HG02973 (cell line): Measurements from ENCODE around the gene RASA1.

Experiments used
- ATAC-seq: cut with Tn5 transposase; IDR thresholded peaks from one replicate; pipeline ENCODE4 v1.9.1; 2021; ENCODE audit warnings: moderate library complexity; ENCODE audit not compliant: unreplicated experiment

RASA1 gene

DNA sequence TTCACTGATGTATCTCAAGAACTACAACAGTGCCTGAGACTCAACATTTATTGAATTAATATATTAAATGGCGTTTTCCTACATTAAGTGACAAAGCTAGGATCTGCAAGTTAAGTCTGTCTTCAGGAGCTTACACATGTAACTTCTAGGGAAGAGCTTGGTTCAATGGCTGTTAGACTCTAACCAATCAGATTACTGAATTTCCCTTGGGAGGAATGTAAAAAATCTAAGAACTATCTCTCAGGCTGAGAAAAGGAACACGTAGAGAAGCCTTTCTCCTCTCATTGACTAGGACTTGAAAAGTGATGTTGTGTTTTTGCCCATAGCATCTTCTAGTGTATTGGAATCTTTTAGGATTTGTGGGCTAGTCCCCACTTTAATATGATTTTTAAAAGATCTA lies 91.4 kb downstream of the RASA1 start:
- ATAC-seq: no peak

DNA sequence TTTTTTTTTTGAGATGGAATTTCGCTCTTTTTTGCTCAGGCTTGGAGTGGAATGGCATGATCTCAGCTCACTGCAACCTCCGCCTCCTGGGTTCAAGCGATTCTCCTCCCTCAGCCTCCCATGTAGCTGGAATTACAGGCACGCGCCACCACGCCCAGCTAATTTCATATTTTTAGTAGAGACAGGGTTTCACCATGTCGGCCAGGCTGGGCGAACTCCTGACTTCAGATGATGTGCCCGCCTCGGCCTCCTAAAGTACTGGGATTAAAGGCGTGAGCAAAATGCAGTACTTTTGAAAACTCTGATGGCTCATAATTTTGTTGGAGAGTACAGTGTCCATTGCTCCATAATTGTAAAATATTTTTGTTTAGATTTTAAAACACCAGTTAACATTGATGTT lies 92.4 kb downstream of the RASA1 start:
- no peak for ATAC-seq

DNA sequence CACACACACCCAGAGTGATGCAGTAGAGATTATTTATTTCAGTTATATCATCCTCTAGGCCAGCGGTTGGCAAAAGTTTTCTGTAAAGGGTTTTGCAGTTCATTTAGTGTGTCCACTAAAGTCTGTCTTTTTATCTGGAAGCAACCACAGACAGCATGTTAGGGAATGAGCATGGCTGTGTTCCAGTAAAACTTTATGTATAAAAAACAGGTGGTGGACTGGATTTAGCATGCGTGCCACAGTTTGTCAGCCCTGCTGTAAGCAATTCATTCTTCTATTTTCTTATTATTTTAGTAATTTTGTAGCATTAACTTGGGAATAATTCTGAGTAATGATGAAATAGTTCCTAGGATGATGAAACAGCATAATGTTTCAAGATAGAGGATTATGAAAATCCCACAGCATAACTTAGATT lies 93.4 kb downstream of the RASA1 start:
- ATAC-seq: no peak

DNA sequence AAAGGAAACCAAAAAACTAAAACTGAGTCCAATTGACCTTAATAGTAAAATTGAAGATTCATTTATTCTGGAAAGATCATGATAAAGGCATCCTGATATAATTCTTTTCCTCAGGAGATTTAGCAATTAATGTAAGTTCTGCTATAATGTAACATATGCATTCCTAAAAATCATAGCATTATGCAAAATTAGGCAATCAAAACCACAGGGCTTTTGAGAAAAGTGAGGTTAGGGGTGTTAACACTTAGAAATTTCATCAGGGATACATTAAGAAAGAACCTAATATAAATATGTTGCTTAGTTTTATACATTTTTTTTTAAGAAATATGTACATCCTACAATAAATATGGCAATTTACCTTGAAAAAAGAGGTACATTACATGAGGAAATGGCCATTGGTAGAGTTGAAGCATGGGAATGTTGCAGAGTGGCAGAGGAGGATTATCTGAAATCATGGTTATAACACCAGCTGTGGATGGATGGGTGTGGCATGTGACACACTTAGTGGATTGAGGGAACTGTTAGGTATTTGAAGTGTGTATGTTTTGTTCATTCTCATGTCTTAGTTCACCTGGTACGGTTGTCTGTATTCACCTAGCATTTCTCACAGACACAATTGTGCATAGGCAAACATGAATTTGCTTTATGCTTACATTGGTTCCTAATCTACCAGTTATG lies 94.0 kb downstream of the RASA1 start:
- no peak for ATAC-seq

DNA sequence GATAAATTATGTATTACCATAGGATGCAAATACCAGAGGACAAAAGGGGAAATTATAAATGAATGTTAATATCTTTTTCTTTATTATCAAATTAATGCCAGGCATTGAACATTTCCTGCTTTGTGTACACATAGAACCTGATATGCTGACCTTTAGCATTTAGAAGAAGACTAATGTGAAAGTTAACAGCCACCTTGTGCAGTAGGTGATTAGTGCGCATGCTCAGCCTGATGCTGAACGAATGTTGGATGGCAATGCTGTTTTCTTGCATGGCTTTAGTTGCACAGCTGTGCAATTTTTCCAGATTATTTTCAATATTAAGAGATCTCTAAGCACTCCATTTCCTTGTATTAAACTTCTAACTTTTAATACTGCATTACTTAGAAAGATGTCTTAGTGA lies 99.6 kb downstream of the RASA1 start:
- ATAC-seq: no peak

DNA sequence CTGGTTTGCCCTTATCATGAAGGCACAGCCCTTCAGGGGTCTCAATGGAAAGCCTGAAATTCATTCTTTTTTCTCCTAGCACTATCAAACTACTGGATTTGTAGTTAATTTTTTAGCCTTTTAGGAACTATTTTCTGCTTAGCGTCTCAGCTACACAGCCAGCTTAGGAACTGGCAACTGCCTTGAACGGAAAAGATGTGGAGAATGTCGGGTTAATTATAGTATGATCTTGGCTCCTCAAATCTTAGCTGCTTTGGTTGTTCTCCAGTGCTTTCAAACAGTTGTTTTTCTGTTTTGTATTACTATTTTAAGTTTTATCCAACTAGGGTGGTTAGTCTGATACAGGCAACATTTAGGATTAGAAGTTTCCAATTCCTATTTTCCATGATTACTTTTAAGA lies 100.9 kb downstream of the RASA1 start:
- ATAC-seq: no peak

DNA sequence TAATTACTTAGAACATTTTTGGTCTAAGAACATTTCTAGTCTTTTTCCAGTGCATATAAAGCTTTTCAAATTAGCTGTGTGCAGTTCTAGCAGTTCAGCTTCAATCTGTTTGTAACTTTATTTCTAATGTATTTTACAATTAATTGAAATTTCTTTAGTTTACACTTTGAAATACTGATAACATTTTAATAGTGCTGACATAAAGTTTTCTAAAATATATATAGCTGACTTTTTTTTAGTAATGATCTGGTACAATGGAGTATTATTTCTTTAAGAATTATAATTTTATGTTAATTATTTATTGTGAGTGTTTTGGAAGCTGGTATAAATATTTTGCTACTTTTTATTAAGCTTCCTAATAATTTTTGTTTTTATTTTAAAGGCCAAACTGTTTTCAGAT lies 101.7 kb downstream of the RASA1 start:
- ATAC-seq: no peak

DNA sequence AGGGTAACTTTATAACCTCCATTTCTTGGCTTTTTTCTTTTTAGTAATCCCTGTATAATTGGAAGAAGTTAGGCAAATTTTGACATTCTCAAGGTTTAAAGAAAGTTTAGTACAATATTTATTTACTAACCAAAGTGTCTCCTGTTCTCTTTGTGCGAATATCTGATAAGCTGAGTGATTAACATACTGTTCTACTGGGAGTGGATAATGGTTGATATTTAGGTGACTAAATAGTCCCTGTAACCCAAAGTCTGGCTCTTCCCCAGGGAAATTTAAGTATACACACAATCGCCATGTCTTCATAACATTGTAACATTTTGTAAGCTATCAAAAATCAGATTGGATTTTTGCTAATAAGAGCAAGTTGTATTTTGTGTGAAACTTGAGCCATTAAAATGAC lies 105.0 kb downstream of the RASA1 start:
- no peak for ATAC-seq

DNA sequence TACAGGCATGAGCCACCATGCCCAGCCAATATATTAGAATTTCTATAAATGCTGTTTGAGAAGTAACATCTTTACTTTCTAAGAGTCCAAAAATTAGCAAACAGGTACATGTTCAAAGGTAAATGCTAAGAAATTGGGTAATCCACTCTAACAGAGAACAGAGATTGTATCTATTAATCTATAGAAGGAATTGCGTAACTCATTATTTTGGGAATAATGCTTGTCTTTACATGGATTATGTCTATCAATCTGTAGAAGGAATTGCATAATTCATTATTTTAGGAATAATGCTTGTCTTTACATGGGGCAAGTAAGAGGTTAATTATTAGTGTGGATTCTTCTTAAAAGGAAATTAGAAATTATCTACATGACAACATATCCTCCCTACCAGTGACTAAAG lies 114.5 kb downstream of the RASA1 start:
- no peak for ATAC-seq

DNA sequence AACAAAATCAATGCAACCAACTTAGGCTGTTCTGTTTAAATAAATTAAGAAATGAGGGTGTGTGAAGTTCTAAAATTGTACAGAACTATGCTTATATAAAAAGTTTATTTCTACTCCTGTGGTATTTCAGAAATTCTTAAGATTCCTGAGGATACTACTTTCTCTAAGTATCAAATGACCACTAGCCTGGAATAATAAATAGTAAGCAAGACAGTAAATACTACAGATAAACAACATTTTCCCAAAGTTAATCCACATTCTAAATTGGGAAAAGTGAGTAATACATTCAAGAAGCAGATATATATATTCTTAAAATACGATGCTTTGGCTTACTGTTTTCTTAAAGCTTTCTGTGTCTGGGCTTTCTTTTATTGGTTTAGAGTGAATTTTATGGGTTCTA lies 115.5 kb downstream of the RASA1 start:
- no peak for ATAC-seq

DNA sequence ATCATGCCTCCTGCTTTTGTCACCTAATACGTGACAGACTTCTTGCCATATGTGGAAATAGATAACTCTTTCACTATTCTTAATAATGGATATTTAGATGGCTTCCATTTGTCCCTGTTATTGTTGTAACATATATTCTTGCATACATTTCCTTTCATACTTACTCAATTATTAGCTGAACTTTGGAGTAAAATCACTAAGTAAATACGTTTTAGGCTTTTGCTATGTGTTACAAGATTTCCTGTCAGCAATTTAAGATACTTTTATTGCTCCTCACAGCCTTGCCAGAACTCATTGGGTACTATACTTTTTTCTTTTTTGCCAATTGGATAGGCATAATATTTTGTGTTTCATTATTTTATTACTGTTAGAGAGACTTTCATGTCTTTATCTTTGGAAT lies 118.1 kb downstream of the RASA1 start:
- no peak for ATAC-seq

DNA sequence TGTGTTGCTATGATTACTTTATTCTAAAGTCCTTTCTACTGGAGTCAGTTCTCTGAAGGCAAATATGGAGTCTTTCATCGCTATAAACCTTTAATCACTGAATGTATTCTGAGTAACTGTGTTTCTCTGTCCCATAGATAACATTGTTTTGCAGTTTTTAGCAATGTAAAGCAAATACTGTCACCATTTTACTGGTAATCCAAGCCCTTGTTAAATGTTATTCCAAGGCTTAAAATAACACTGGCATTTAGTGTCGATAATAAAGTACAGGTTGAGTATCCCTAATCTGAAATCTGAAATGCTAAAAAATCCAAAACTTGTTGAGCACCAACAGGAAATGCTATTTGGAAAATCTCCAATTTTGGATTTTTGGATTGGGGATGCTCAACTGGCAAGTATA lies 120.4 kb downstream of the RASA1 start:
- no peak for ATAC-seq

DNA sequence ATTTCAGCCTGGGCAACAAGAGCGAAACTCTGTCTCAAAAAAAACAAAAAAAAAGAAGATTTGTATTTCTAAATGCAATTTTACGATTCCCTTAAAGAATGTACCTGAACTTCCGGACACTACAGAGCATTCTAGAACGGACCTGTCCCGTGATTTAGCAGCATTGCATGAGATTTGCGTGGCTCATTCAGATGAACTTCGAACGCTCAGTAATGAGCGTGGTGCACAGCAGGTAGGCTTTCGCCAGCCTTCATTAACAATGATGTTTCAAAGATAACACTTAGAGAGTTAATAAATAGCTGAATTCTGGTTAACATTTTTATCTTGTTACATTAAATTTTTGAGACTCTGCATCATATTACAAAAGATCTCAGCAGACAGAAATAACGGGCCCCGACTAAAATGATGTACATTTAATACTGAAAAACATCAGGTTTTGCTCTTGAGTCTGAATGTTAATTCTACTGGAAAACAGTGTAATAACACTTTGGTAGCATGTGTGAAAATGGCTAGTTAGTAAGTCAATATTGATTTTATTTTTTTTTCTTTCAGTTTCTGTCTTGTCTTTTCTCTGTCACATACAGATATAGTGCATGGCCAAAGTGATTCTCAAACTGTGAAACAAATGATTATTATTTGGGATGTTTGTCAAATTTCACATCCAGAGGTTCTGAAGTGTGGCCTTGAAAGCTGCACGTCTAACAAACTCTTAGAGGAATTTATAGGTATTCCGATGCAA lies 121.8 kb downstream of the RASA1 start:
- no peak for ATAC-seq

DNA sequence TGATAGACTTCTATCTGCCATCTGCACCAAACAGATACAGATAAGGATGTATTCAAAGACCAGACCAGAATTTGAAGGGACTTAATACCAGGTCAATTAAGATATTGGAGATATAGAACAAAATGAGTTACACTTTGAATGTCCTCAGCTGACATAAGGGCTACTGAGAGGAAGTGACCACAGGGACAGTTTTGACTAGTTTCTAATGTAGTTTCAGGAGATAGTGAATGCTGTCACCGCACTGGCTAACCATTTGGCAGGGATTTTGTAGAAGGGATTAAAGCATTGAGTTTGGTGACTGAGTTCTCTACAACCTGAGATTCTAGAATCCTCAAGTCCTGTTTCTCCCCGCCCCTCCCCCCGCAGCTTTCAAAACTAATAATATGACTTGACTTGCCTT lies 122.4 kb downstream of the RASA1 start:
- ATAC-seq: no peak

DNA sequence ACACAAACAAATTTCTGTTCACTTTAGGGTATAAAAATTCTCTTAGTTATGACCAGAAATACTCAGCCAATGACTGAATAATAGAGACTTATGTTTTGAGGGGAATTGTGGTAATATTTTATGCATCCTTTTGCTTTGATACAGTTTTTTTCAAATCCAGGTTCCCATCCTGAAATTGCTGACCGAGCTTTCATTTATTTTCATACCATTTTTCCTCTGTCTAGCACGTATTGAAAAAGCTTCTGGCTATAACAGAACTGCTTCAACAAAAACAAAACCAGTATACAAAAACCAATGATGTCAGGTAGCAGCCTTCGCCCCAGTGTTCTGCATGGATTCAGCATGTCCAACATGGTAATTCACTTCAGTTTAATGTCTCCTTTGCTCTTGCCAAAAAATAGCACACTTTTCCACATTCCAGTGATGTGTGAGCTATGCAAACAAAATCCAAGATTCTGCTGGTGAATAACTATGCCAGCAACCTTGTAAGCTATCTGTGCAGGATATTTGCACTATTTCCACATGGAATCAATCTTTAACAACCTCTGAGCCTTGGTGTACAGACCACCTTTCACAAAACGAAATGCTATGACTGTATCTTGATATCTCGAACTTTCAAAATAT lies 123.0 kb downstream of the RASA1 start:
- no peak for ATAC-seq

DNA sequence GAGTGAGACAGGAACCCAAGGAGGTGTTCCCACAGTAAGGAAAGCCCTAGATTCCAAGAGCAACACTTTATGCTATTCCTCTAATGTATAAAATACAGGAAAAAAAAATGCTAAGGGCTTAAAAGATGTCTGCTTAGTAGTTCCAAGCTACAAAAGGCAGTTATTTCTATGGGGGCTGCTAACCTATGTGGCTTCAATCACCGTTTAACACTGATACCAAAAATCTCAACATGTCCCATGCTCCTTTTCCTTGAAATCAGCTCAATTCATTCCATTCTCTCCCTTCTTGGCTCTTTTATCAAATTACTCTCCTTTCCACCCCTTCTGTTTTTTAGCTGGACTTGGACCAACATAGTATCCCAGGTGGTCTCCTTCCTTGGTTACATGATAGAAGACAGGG lies 124.5 kb downstream of the RASA1 start:
- no peak for ATAC-seq

DNA sequence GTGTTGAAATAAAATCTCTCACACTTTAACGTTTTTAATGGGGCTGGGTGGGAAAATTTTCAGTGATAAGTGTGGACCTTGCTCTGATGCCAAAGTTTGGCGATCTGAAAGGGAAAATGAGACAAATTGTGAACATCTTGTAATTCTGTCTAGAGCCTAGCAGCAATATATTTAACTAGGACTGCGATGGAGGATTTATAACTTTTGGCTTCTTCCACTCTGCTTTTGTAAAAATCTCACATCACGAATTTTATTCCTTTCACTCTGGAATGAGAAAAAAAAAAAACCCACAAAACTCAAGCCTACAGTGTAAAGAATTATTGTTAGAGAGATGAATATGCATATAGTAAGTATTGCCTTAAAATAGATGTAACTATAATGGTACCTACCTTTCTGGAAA lies 125.1 kb downstream of the RASA1 start:
- ATAC-seq: no peak

DNA sequence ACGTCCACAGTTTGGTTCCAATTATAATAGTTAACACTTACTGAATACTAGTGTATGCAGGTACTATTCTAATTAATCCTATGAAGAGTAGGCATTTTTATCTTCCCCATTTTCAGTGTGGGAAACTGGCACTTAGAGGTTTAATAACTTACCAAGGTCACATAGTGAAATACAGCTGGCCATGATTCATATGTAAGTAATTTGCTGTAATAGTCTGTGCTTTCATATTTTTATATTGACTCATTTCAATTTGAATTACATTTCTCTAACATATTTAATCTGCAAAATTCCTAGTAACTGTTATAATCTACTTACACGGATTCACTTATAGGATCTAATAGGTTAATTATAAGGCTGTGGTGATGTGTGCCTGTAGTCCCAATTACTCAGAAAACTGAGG lies 125.6 kb downstream of the RASA1 start:
- no peak for ATAC-seq

DNA sequence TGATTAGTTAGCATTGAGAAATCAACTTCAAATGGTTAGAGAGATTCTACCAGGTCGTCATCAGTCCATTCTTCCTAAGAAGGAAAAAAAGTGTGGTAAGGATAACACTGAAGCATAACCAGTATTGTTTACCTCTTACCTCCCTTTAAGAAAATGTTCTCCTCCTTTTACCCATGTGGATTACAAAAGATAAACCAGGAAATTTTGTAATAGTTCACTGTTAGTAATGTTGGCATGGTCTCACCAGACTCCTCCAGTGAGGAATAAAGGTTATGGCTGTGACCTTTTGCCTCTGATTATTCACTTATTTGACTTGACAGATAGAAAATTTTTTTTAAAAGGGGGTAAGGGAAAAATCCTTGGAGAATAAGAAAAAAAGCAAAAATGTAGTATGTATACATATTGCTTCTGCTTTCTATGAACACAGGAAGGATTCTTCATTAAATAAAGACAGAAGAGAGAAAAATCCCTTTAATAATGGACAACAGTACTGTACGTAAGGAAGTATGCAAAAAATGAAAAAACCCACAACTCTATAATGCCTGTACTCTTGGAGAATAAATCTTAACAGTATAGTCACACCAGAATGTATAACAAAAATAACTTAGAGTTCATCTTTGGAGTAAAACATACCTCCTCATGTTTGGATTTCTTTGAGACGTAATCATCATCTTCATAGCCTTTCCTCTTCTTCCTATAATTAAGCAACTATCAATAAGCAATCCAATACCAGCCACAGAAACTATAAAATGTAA lies 126.9 kb downstream of the RASA1 start:
- no peak for ATAC-seq

DNA sequence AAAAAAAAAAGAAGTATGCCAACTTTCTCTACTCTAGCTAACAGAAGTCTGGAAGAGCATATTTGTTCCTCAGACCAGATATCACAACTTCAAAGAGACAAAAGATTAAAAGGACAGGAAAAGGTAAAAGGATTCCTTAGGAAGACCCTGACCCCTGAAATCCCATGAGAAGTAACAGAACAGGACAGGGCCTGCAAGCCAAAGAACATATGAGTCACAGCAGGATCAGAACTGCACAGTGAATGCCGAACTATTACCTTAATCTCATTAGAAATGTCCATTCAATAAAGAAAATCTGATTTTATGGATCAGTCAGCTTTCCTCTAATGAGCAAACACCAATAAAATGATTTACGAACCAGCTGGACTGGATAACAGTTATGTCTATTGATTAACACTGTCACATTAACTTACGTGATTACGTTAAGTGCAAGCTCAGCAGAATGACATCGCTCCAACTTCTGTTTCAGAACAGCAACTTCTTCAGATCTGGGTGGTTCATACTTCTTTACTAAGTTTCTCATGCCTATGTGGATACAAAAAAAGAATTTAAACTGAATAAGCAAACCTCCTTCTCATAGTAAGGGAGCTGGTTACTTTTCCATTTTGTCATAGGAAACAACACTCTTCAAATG lies 131.4 kb downstream of the RASA1 start:
- ATAC-seq: no peak

DNA sequence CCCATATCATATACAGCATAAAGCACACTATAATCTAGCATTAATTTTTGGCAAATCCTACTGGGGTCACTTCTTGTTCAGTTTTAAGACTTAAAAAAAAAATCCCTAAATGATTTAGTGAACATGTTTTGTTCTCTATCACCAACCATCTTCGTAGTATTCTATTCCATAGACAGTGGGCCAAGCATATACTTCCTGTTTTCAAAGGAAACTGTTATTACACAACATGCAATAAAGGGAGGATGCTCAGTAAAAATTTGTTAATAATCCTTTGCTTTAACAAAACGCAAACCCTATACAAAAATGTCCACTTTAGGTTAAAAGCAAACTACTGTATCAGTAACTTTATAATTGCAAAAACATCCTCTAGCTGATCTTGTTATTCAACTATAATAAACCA lies 132.0 kb downstream of the RASA1 start:
- ATAC-seq: no peak
